Glutamatergic neuron (in vitro differentiated cells): ENCODE measurements around the gene CRHR1. TPM values are rescaled to one million over a fixed set of nuclear protein-coding genes. Genes with fewer than 3 reads are reported as not detected.
A peak's percentile ranks its signal among the peaks of the same experiment; 100 is the strongest.

ENCODE experiments used
- DNase-seq: peaks from one replicate; pipeline ENCODE4 v3.0.0; 2022
- H3K27ac Mint-ChIP-seq: one replicate; pipeline ENCODE4 v1.8.0; 2020; ENCODE audit warnings: mild to moderate bottlenecking, mixed read lengths, inconsistent platforms; ENCODE audit not compliant: unreplicated experiment
- H3K27me3 Mint-ChIP-seq: one replicate; pipeline ENCODE4 v1.8.0; 2020; ENCODE audit warnings: mild to moderate bottlenecking, moderate library complexity, mixed read lengths, inconsistent platforms; ENCODE audit not compliant: unreplicated experiment
- H3K36me3 Mint-ChIP-seq: one replicate; pipeline ENCODE4 v1.8.0; 2020; ENCODE audit warnings: mild to moderate bottlenecking, mixed read lengths, inconsistent platforms; ENCODE audit not compliant: unreplicated experiment
- H3K4me1 Mint-ChIP-seq: one replicate; pipeline ENCODE4 v1.8.0; 2020; ENCODE audit warnings: mild to moderate bottlenecking, low read depth, mixed read lengths, inconsistent platforms; ENCODE audit not compliant: unreplicated experiment
- H3K4me3 Mint-ChIP-seq: one replicate; pipeline ENCODE4 v1.8.0; 2020; ENCODE audit warnings: mild to moderate bottlenecking, mixed read lengths, inconsistent platforms; ENCODE audit not compliant: unreplicated experiment
- H3K9me3 Mint-ChIP-seq: one replicate; pipeline ENCODE4 v1.8.0; 2020; ENCODE audit warnings: mild to moderate bottlenecking, moderate library complexity, mixed read lengths, inconsistent platforms; ENCODE audit not compliant: unreplicated experiment
- total RNA-seq: library from RNA; stranded (reverse); fragmentation: NEBNext Ultra II Directional; extraction: Animal tissue kit (Norgen Biotek cat#: 25700); gene quantifications from one replicate; pipeline ENCODE4 v1.2.1, GENCODE V29; 2021; ENCODE audit not compliant: unreplicated experiment
- TF ChIP-seq, protein P1 (sequence below): fragments of 200-600 bp; sonication (generic); IDR thresholded peaks from one replicate; pipeline ENCODE4 v1.5.0; 2021; ENCODE audit not compliant: partially characterized antibody, unreplicated experiment

Gene CRHR1
- total RNA-seq, 1 donor from 2014 or later: 0.71 TPM

DNA sequence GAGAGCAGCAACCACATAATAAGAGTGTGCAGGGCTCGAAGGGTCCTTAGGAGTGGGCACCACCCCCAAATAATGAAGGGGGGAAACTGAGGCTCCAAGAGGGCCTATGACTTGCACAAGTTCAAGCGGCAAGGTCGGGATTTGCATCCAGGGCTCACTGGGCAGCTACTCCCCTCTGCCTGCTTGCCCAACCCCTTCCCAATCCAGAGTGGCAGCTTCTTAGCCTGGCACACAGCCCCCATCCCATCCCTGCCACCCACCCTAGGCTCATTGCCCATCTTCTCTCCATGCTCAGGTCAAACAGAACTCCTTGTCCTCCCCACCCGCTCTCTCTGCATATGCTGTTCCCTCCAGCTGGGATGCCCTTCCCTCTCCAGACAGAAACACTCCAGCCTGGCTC, 63.0 kb downstream of the CRHR1 start:
- Mint-ChIP-seq H3K9me3 (peaks cover 5% of the 10 kb centered on the region), H3K36me3 (no peaks in the 10 kb centered on the region), H3K27me3 (no peaks in the 10 kb centered on the region), H3K27ac (no peak overlapping the region), H3K4me3 (no peak overlapping the region), H3K4me1 (peaks cover 7% of the 10 kb centered on the region)
- DNase-seq: no peak
- TF ChIP-seq, protein P1, sequence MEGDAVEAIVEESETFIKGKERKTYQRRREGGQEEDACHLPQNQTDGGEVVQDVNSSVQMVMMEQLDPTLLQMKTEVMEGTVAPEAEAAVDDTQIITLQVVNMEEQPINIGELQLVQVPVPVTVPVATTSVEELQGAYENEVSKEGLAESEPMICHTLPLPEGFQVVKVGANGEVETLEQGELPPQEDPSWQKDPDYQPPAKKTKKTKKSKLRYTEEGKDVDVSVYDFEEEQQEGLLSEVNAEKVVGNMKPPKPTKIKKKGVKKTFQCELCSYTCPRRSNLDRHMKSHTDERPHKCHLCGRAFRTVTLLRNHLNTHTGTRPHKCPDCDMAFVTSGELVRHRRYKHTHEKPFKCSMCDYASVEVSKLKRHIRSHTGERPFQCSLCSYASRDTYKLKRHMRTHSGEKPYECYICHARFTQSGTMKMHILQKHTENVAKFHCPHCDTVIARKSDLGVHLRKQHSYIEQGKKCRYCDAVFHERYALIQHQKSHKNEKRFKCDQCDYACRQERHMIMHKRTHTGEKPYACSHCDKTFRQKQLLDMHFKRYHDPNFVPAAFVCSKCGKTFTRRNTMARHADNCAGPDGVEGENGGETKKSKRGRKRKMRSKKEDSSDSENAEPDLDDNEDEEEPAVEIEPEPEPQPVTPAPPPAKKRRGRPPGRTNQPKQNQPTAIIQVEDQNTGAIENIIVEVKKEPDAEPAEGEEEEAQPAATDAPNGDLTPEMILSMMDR: no peak

DNA sequence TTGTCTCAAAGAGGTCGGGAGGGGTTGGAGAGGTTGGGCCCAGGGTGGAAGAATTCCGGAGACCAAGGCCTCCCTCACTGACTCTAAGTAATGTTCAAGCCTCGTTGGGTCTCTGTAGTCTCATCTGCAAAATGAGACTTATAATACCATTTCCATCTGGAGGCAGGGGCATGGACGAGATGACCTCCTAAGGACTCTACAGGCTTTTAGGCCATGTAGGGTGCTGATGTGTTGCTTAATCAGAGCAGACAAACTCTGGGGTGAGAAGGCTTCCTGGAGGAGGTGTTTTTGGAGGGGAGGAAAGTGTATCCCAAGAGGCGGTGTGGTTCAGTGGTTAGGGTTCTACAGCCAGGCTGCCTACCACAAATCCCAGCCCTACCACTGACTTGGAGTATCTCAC, 63.6 kb downstream of the CRHR1 start:
- Mint-ChIP-seq H3K9me3 (peaks cover 4% of the 10 kb centered on the region), H3K27me3 (no peaks in the 10 kb centered on the region), H3K4me1 (peaks cover 5% of the 10 kb centered on the region), H3K27ac (no peak overlapping the region), H3K4me3 (no peak overlapping the region), H3K36me3 (no peaks in the 10 kb centered on the region)
- TF ChIP-seq, protein P1: no peak
- no peak for DNase-seq

DNA sequence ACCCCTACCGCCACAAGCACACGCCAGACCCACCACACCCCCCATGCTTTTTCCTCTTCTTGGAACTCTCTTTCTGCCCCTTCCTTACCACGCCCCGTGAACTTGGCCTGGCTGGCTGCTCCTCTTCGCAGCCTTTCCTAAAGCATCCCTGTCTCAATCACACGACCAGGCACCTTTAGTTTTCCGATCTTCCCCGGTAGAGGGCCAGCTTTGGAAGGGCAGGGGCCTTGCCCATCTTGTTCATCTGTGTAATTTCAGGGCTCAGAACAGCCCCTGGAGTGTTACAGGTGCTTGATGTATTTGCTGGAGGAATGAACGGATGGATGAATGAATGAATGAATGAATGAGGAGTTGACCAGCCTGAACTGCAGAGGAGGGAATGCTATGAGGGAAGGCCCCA, 64.3 kb downstream of the CRHR1 start:
- Mint-ChIP-seq H3K9me3 (peaks cover 4% of the 10 kb centered on the region), H3K4me3 (no peak overlapping the region), H3K36me3 (no peaks in the 10 kb centered on the region), H3K4me1 (peaks cover 5% of the 10 kb centered on the region), H3K27me3 (peaks cover 2% of the 10 kb centered on the region), H3K27ac (peak overlapping the region; percentile 4)
- TF ChIP-seq, protein P1: no peak
- DNase-seq: no peak

DNA sequence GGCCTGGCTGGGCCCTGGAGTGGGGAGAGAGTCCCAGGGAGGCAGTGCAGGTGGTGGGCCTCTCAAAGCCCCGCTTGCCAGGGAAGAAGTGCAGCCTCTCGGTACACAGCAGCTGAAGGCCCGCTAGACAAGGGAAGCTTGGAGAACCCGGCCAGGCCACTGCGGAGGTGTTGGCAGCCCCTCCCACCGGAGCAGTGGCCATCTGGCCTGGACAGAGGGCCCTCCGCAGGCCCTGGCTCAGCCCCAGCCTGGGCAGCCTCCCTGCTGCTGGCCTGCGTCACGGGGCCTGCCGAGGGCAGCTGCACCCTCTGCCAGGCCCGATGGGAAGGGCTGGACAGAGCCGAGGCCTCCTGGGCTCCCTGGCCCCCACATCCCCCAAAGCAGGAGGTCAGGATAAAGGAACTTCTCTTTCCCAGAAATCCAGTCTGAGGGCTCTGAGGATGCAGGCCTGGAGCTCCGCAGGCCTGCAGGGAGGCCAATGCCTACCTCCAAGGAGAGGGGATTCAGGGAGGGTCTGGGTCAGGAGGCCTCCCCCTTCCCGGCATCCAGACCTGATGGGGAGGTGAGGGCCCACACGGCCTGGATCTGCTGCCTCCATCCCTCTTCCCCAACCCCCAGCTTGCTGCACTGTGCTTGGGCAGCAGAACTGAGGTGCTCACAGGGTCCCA, 64.9 kb downstream of the CRHR1 start:
- H3K4me3 Mint-ChIP-seq: no peak overlapping the region
- H3K27me3 Mint-ChIP-seq: peaks cover 2% of the 10 kb centered on the region
- DNase-seq: no peak
- H3K4me1 Mint-ChIP-seq: peaks cover 5% of the 10 kb centered on the region
- H3K27ac Mint-ChIP-seq: peak overlapping the region; percentile 4
- TF ChIP-seq, protein P1: no peak
- peaks cover 4% of the 10 kb centered on the region for H3K9me3 Mint-ChIP-seq
- no peaks in the 10 kb centered on the region for H3K36me3 Mint-ChIP-seq

DNA sequence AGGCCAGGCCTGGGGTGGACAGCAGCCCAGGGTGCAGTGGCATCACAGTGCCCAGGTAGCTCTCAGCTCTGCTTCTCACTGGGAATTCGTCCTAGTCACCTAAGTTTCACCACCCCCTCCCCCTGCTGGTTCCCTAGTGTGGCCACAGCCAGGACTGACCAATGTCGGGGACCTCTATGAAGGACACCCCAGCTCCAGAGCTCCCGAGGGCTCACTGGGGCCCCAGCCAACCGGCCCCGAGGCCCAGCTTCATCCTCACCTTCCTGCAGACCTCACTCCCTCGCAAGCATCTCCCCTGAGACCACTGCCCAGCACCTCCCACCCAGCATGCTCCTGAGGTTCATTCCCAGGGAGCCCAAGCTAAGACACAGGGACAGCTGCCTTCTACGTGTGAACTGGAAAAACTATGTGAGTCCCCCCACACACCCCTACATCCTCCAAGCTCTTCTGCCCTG, 65.4 kb downstream of the CRHR1 start:
- peaks cover 2% of the 10 kb centered on the region for H3K27me3 Mint-ChIP-seq
- H3K36me3 Mint-ChIP-seq: no peaks in the 10 kb centered on the region
- H3K4me1 Mint-ChIP-seq: peaks cover 5% of the 10 kb centered on the region
- H3K4me3 Mint-ChIP-seq: no peak overlapping the region
- peaks cover 6% of the 10 kb centered on the region for H3K9me3 Mint-ChIP-seq
- no peak for DNase-seq
- H3K27ac Mint-ChIP-seq: no peak overlapping the region
- TF ChIP-seq, protein P1: peak; percentile 23
